Endometrial microvascular endothelial cells (primary cell): ENCODE results near the gene SLC38A10. TPM values are rescaled to one million over a fixed set of nuclear protein-coding genes. Genes with fewer than 3 reads are reported as not detected.

Experiments
- in situ Hi-C: cut with HindIII; loops from 2 replicates; pipeline ENCODE4 v1.10.0; 2017; ENCODE audit warnings: low sequenced_read_pairs, low pct_unique_long_range_greater_than_20kb; ENCODE audit errors: inconsistent ontology term
- total RNA-seq: library from RNA; depleted of rRNA; stranded (reverse); fragments of >200 nt; gene quantifications from one replicate; pipeline ENCODE4 v1.2.3, GENCODE V29; 2015; ENCODE audit errors: inconsistent ontology term

SLC38A10 gene
- total RNA-seq, 1 donor from 2014 or later = 103 TPM

GRCh38 chr17:81332118-81332834, 37.2 kb upstream of the SLC38A10 start:
- in situ Hi-C loops = no loop called here

- in situ Hi-C loops = no loop called here
Observed at GRCh38 chr17:81331527-81332043, 36.5 kb upstream of the SLC38A10 start.

- in situ Hi-C loops = no loop called here
Observed at GRCh38 chr17:81330884-81331245, 35.8 kb upstream of the SLC38A10 start.

- in situ Hi-C loops = no loop called here
Observed at GRCh38 chr17:81329927-81330883, 35.1 kb upstream of the SLC38A10 start.

- in situ Hi-C loops = no loop called here
Observed at GRCh38 chr17:81328978-81329926, 34.1 kb upstream of the SLC38A10 start.

- in situ Hi-C loops = no loop called here
Observed at GRCh38 chr17:81328489-81328888, 33.4 kb upstream of the SLC38A10 start.

GRCh38 chr17:81325714-81326358, 30.7 kb upstream of the SLC38A10 start:
- in situ Hi-C loops = no loop called here

GRCh38 chr17:81324851-81325713, 30.0 kb upstream of the SLC38A10 start:
- in situ Hi-C loops = no loop called here

- in situ Hi-C loops = no loop called here
Observed at GRCh38 chr17:81324177-81324850, 29.2 kb upstream of the SLC38A10 start.

- in situ Hi-C loops = no loop called here
Observed at GRCh38 chr17:81323411-81323868, 28.3 kb upstream of the SLC38A10 start.

- in situ Hi-C loops = no loop called here
Observed at GRCh38 chr17:81323083-81323369, 27.9 kb upstream of the SLC38A10 start.

GRCh38 chr17:81322271-81323082, 27.4 kb upstream of the SLC38A10 start:
- in situ Hi-C loops = no loop called here

GRCh38 chr17:81317961-81318605, 23.0 kb upstream of the SLC38A10 start:
- in situ Hi-C loops = no loop called here

GRCh38 chr17:81317530-81317821, 22.4 kb upstream of the SLC38A10 start:
- in situ Hi-C loops = no loop called here

GRCh38 chr17:81315885-81316391, 20.8 kb upstream of the SLC38A10 start:
- in situ Hi-C loops = no loop called here
